IMR-90 (cell line): ENCODE measurements around the gene TRIP4. TPM values are rescaled to one million over a fixed set of nuclear protein-coding genes. Genes with fewer than 3 reads are reported as not detected.

ENCODE experiments used
- ATAC-seq: fragments of 200-7000 bp; cut with Tn5 transposase; 2 replicates; pipeline ENCODE4 v1.9.1; 2020; ENCODE audit warnings: low read depth, mild to moderate bottlenecking, moderate library complexity
- BruUV-seq: library from RNA; stranded (reverse); fragments of 400-500 nt; replicated peaks from 2 replicates; lab custom pipeline; 2021; lab: Mats Ljungman, UMichigan
- CTCF ChIA-PET: fragments of 300-600 bp; formaldehyde crosslinking; extraction: SDS; loops from one replicate; lab custom pipeline; 2021; ENCODE audit warnings: antibody characterized with exemption; lab: Yijun Ruan, JAX
- POLR2A ChIA-PET: fragments of 300-600 bp; sonication (Branson Sonifier 250); formaldehyde crosslinking; loops from one replicate; lab custom pipeline; 2022; ENCODE audit warnings: antibody characterized with exemption; ENCODE audit not compliant: unreplicated experiment; lab: Charles Lee
- DNase-seq: peaks from one replicate; pipeline ENCODE4 v3.0.0; 2013
- H2AFZ ChIP-seq: replicated peaks from 2 replicates; pipeline ENCODE3; 2013; ENCODE audit warnings: low read length, mild to moderate bottlenecking; ENCODE audit not compliant: poor library complexity
- H2AK5ac ChIP-seq: 2 replicates; pipeline ENCODE4 v1.6.1; 2013; ENCODE audit warnings: low read depth, low read length, inconsistent platforms
- H2AK9ac ChIP-seq: replicated peaks from 2 replicates; pipeline ENCODE3; 2013; ENCODE audit warnings: mild to moderate bottlenecking, low read depth, low read length, moderate library complexity; ENCODE audit not compliant: poor library complexity
- H2BK120ac ChIP-seq: 2 replicates; pipeline ENCODE4 v1.6.1; 2013; ENCODE audit warnings: low read depth, low read length, inconsistent platforms
- H2BK15ac ChIP-seq: 3 replicates; pipeline ENCODE4 v1.6.1; 2013; ENCODE audit warnings: low read depth, low read length, inconsistent platforms
- H2BK20ac ChIP-seq: 2 replicates; pipeline ENCODE4 v1.6.1; 2013; ENCODE audit warnings: low read depth, mild to moderate bottlenecking, inconsistent platforms, low read length, moderate library complexity
- H2BK5ac ChIP-seq: 2 replicates; pipeline ENCODE4 v1.6.1; 2013; ENCODE audit warnings: mild to moderate bottlenecking, low read depth, low read length, inconsistent platforms; ENCODE audit not compliant: poor library complexity, severe bottlenecking
- H3K14ac ChIP-seq: replicated peaks from 2 replicates; pipeline ENCODE4 v1.6.1; 2013; ENCODE audit warnings: low read depth, low read length, inconsistent platforms
- H3K18ac ChIP-seq: 2 replicates; pipeline ENCODE4 v1.6.1; 2013; ENCODE audit warnings: low read depth, low read length, control low read depth
- H3K23ac ChIP-seq: 2 replicates; pipeline ENCODE4 v1.6.1; 2013; ENCODE audit warnings: low read depth, low read length, inconsistent platforms
- H3K27ac ChIP-seq: 2 replicates; pipeline ENCODE4 v1.5.1; 2013; ENCODE audit warnings: mild to moderate bottlenecking, control low read depth, low read length; ENCODE audit not compliant: insufficient read depth
- H3K27me3 ChIP-seq: 2 replicates; pipeline ENCODE4 v1.6.1; 2013; ENCODE audit warnings: low read length; ENCODE audit not compliant: control insufficient read depth, insufficient read depth
- H3K36me3 ChIP-seq: 2 replicates; pipeline ENCODE4 v1.6.1; 2013; ENCODE audit warnings: low read length, mixed read lengths; ENCODE audit not compliant: control insufficient read depth, insufficient read depth
- H3K4ac ChIP-seq: 2 replicates; pipeline ENCODE4 v1.6.1; 2013; ENCODE audit warnings: low read depth, low read length, inconsistent platforms
- H3K4me1 ChIP-seq: 2 replicates; pipeline ENCODE4 v1.6.1; 2013; ENCODE audit warnings: low read length, mixed read lengths; ENCODE audit not compliant: control insufficient read depth, insufficient read depth
- H3K4me2 ChIP-seq: 2 replicates; pipeline ENCODE4 v1.6.1; 2013; ENCODE audit warnings: low read depth, mild to moderate bottlenecking, control low read depth, low read length, moderate library complexity
- H3K4me3 ChIP-seq: 2 replicates; pipeline ENCODE4 v1.5.1; 2013; ENCODE audit warnings: low read depth, mild to moderate bottlenecking, control low read depth, low read length, moderate library complexity; ENCODE audit not compliant: insufficient read depth
- H3K56ac ChIP-seq: 2 replicates; pipeline ENCODE4 v1.6.1; 2013; ENCODE audit warnings: low read length, inconsistent platforms; ENCODE audit not compliant: insufficient read depth; ENCODE audit errors: extremely low read depth
- H3K79me1 ChIP-seq, 2 experiments: 2 replicates each; pipeline ENCODE4 v1.6.1; 2013; ENCODE audit warnings: low read length in 2 of 2, inconsistent platforms in 1 of 2, low read depth in 1 of 2
- H3K9ac ChIP-seq: 2 replicates; pipeline ENCODE4 v1.6.1; 2013; ENCODE audit warnings: low read depth, low read length, control low read depth
- H3K9me1 ChIP-seq: 2 replicates; pipeline ENCODE4 v1.6.1; 2013; ENCODE audit warnings: low read length, inconsistent platforms; ENCODE audit not compliant: insufficient read depth
- H3K9me3 ChIP-seq: 2 replicates; pipeline ENCODE4 v1.6.1; 2013; ENCODE audit warnings: low read length; ENCODE audit not compliant: control insufficient read depth, insufficient read depth
- H4K20me1 ChIP-seq: 2 replicates; pipeline ENCODE4 v1.6.1; 2013; ENCODE audit warnings: low read length, inconsistent platforms; ENCODE audit not compliant: insufficient read depth
- H4K5ac ChIP-seq: 2 replicates; pipeline ENCODE4 v1.6.1; 2013; ENCODE audit warnings: mild to moderate bottlenecking, low read depth, low read length, control low read depth
- H4K8ac ChIP-seq, 2 experiments: 2 replicates each; pipeline ENCODE4 v1.6.1; 2013; ENCODE audit warnings: low read depth in 2 of 2, low read length in 2 of 2, control low read depth in 1 of 2, inconsistent platforms in 1 of 2
- H4K91ac ChIP-seq: 2 replicates; pipeline ENCODE4 v1.6.1; 2013; ENCODE audit warnings: low read depth, low read length, inconsistent platforms; ENCODE audit not compliant: insufficient read depth
- BHLHE40 ChIP-seq: fragments of 150-350 bp; IDR thresholded peaks from 2 replicates; pipeline ENCODE4 v1.6.1; 2016; ENCODE audit warnings: mild to moderate bottlenecking, low read depth, low read length
- CEBPB ChIP-seq: IDR thresholded peaks from 2 replicates; pipeline ENCODE4 v1.6.1; 2012; ENCODE audit warnings: low read depth, low read length, improper control_type of control experiment
- CTCF ChIP-seq: conservative IDR thresholded peaks from 2 replicates; pipeline ENCODE4 v1.5.1; 2012; ENCODE audit warnings: mild to moderate bottlenecking, low read depth, low read length, improper control_type of control experiment
- ELK1 ChIP-seq: fragments of 150-350 bp; IDR thresholded peaks from 2 replicates; pipeline ENCODE4 v1.6.1; 2016; ENCODE audit warnings: low read depth, mild to moderate bottlenecking, low read length, moderate library complexity, borderline replicate concordance
- FOS ChIP-seq: fragments of 150-350 bp; IDR thresholded peaks from 2 replicates; pipeline ENCODE4 v1.6.1; 2016; ENCODE audit warnings: low read depth, low read length
- MAZ ChIP-seq: IDR thresholded peaks from 2 replicates; pipeline ENCODE4 v1.6.1; 2012; ENCODE audit warnings: low read depth, mild to moderate bottlenecking, low read length, improper control_type of control experiment, moderate library complexity, borderline replicate concordance
- MXI1 ChIP-seq: IDR thresholded peaks from 2 replicates; pipeline ENCODE4 v1.6.1; 2012; ENCODE audit warnings: low read depth, mild to moderate bottlenecking, low read length, moderate library complexity, borderline replicate concordance
- NFE2L2 ChIP-seq: fragments of 150-350 bp; IDR thresholded peaks from 2 replicates; pipeline ENCODE4 v1.6.1; 2016; ENCODE audit warnings: low read depth, mild to moderate bottlenecking, low read length
- POLR2A ChIP-seq: IDR thresholded peaks from 2 replicates; pipeline ENCODE4 v1.6.1; 2012; ENCODE audit warnings: mild to moderate bottlenecking, low read depth, low read length
- RAD21 ChIP-seq: IDR thresholded peaks from 2 replicates; pipeline ENCODE4 v1.6.1; 2012; ENCODE audit warnings: low read length, improper control_type of control experiment
- RCOR1 ChIP-seq: IDR thresholded peaks from 2 replicates; pipeline ENCODE4 v1.6.1; 2012; ENCODE audit warnings: mild to moderate bottlenecking, low read length, improper control_type of control experiment; ENCODE audit not compliant: insufficient replicate concordance
- SMC3 ChIP-seq: fragments of 150-350 bp; IDR thresholded peaks from 2 replicates; pipeline ENCODE4 v1.6.1; 2016; ENCODE audit warnings: low read depth, mild to moderate bottlenecking, antibody characterized with exemption, low read length, moderate library complexity
- USF2 ChIP-seq: fragments of 150-350 bp; IDR thresholded peaks from 2 replicates; pipeline ENCODE4 v1.6.1; 2017; ENCODE audit warnings: mild to moderate bottlenecking, antibody characterized with exemption, low read length, low read depth
- WGBS, 2 experiments: methylation state at CpG; one replicate each; pipeline versions ENCODE4 v1.1.5 to v1.1.7; 2013; ENCODE audit warnings: missing lambda C conversion rate in 2 of 2; ENCODE audit not compliant: insufficient read length in 1 of 2; ENCODE audit errors: extremely low coverage in 2 of 2; 5-methylcytosine and 5-hydroxymethylcytosine counted together
- dilution Hi-C: fragments of 300-500 bp; cut with HindIII; formaldehyde crosslinking; loops from one replicate; pipeline ENCODE4 v1.14.3; 2018; ENCODE audit warnings: low sequenced_read_pairs; ENCODE audit not compliant: unreplicated experiment
- in situ Hi-C: fragments of 300-500 bp; cut with MboI; formaldehyde crosslinking; loops from 3 replicates; pipeline ENCODE4 v1.14.3; 2019; ENCODE audit warnings: low sequenced_read_pairs, inconsistent platforms, mixed read lengths
- intact Hi-C: fragments of 100-400 bp; cut with micrococcal nuclease; formaldehyde crosslinking; loops from 2 replicates; pipeline ENCODE4 v1.10.0; 2022
- polyA plus RNA-seq, 3 experiments: library from polyadenylated mRNA; depleted of rRNA; stranded (reverse); fragments of >200 nt; gene quantifications; 2 replicates each; pipeline ENCODE4 v1.2.3, GENCODE V29; 2012; ENCODE audit warnings: low replicate concordance in 1 of 3
- total RNA-seq: library from RNA; depleted of rRNA; stranded (reverse); fragments of >200 nt; gene quantifications from 2 replicates; pipeline ENCODE4 v1.2.3, GENCODE V29; 2012

TRIP4 gene
- total and polyA plus RNA-seq, 2 of the 4 experiments (the other 2 are of a cell fraction), result 13.1 to 19.4 TPM

- Histone ChIP-seq H4K20me1 (peaks cover 59% of the 10 kb centered on the region), H2BK120ac (no peak overlapping the region), H3K14ac (no peak overlapping the region), H3K9me1 (peaks cover 10% of the 10 kb centered on the region), H2AK9ac (no peak overlapping the region), H4K91ac (no peak overlapping the region), H3K18ac (no peak overlapping the region), H3K4me2 (no peak overlapping the region), H3K4me1 (peaks cover 3% of the 10 kb centered on the region; the same call in 1 of the 2 replicates), H3K4me3 (no peak overlapping the region), H3K9ac (no peak overlapping the region), H3K27ac (no peak overlapping the region), H3K56ac (no peak overlapping the region), H3K79me1 (peaks cover 8 to 62% of the 10 kb centered on the region in 2 experiments; a peak in 3 of 4 replicates), H2AK5ac (no peak overlapping the region), H3K9me3 (no peaks in the 10 kb centered on the region), H2BK20ac (no peak overlapping the region), H3K4ac (no peak overlapping the region), H2BK15ac (no peak overlapping the region), H4K5ac (no peak overlapping the region), H2BK5ac (no peak overlapping the region), H3K36me3 (peaks cover 3% of the 10 kb centered on the region; the same call in 1 of the 2 replicates), H2AFZ (no peak overlapping the region), H3K23ac (peak overlapping the region; percentile 33; the same call in 1 of the 2 replicates), H4K8ac (no peak overlapping the region), H3K27me3 (no peaks in the 10 kb centered on the region)
- TF ChIP-seq SMC3 (no peak), RCOR1 (no peak), MXI1 (no peak), CTCF (no peak), MAZ (no peak), NFE2L2 (no peak), FOS (no peak), BHLHE40 (no peak), POLR2A (no peak), ELK1 (no peak), RAD21 (no peak), USF2 (no peak), CEBPB (no peak)
- BruUV-seq, result no TSS peak
- ATAC-seq, result no peak
- intact Hi-C loops, result no loop called here
- CTCF ChIA-PET, result interaction anchor here (0.6 kb wide), 1 partner anchor 23 kb away, joined by 13 read pairs; no protein-coding TSS in a partner anchor
- dilution Hi-C loops, result no loop called here
- POLR2A ChIA-PET, result no interaction called here
- in situ Hi-C loops, result no loop called here
- DNase-seq, result no peak
- WGBS, 2 experiments, result no CpG with 5 or more reads among the region's 1 CpG
These were observed 88.9 kb downstream of the TRIP4 start for GRCh38 chr15:64476550-64476949.
